ENCODE data around the gene ETFRF1.

DNA sequence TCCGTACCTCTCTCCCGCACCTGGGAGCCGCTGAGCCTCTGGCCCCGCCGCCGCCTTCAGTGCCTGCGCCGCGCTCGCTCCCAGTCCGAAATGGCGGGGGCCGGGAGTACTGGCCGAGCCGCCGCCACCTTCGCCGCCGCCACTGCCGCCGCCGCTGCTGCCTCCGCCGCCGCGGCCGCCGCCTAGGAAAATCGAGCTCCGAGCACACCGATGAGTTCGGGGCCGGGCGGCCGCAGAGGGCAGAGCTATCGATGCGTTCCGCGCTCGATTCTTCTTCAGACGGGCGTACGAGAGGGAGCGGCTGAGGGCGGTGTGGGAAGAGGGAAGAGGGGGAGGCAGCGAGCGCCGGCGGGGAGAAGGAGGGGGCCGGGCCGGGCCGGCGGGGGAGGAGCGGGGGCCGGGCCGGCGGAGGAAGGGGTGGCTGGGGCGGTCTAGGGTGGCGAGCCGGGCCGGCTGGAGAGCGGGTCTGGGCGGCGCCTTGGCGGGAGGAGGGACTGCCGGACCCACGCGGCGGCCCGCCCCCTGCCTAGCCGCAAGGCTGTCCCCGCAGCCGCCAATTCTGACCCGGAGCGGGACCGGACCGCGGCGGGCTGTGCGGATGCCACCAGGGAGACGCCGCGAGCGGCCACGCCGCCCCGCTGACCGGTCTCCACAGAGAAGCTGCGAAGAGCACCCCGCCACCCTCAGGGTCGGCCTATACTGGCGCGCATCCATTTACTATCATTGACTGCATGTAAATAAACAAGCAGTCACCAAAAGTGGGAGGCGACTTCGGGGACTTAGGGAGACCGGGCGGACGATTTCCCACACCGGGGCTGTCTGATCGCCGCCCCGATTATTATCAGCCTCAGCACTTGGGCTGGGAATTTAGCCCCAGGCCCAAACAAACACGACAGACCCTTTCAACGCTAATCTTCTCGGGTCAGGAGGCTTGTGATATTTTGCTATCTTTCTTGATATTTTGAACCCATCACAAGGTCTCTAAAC is 56.0 kb downstream of the ETFRF1 start, which contains the start of gene KRAS:
- TF ChIP-seq, protein P1, sequence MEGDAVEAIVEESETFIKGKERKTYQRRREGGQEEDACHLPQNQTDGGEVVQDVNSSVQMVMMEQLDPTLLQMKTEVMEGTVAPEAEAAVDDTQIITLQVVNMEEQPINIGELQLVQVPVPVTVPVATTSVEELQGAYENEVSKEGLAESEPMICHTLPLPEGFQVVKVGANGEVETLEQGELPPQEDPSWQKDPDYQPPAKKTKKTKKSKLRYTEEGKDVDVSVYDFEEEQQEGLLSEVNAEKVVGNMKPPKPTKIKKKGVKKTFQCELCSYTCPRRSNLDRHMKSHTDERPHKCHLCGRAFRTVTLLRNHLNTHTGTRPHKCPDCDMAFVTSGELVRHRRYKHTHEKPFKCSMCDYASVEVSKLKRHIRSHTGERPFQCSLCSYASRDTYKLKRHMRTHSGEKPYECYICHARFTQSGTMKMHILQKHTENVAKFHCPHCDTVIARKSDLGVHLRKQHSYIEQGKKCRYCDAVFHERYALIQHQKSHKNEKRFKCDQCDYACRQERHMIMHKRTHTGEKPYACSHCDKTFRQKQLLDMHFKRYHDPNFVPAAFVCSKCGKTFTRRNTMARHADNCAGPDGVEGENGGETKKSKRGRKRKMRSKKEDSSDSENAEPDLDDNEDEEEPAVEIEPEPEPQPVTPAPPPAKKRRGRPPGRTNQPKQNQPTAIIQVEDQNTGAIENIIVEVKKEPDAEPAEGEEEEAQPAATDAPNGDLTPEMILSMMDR (IDR thresholded peaks at IDR 0.05; ENCODE audit: insufficient read depth, low read length): no peak
- peak; percentile 62 for TF ChIP-seq POLR2AphosphoS5 (IDR thresholded peaks at IDR 0.05; ENCODE audit: low read depth)

Data from HL-60 (cell line).